GM21526 (cell line): Measurements from ENCODE around the gene DLG2.

Experiments used
- ATAC-seq: cut with Tn5 transposase; IDR thresholded peaks from one replicate; pipeline ENCODE4 v1.9.1; 2021; ENCODE audit warnings: moderate library complexity; ENCODE audit not compliant: unreplicated experiment, low FRiP score

Gene DLG2

DNA sequence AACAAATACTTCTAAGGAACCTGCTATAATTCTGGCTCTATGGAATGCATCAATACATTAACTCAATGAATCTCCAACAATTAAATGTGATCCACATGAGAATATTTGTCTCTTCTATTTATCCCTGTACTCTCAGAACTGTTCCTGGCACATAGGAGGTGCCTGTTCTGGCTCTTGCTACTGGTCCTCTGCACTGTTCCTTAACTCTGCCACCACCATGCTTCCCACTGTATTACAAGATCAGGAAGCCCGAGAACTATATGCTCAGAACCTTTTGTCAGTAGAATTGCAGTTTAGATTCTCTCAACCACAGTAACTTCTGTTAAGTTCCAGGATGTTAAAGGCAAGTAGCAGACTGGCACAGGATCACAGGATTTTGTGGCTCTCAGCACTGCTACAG, 1964.7 kb downstream of the DLG2 start:
- no peak for ATAC-seq

GRCh38 chr11:83661491-83662350, 1965.4 kb downstream of the DLG2 start:
- no peak for ATAC-seq

DNA sequence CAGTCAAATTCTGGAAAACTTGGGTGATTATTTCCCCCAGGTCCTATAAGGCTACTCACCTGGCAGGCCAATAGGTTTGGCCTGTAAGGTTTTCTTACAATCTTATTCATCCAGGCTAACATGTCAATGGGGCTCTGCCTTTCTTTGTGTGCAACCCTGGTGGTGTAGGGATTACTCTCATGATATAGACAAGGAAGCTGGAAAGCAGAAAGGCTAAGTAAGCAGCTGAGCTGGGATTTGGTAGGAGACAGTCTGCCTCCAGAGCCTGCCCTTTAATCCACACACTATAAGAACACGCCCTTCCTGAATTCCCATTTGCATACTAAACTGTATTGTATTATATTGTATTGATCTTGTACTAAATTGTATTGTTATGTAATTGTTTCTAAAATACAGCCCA, 1967.7 kb downstream of the DLG2 start:
- ATAC-seq: no peak

GRCh38 chr11:83656796-83657330, 1970.3 kb downstream of the DLG2 start:
- no peak for ATAC-seq

- no peak for ATAC-seq
Observed at GRCh38 chr11:83655976-83656375, 1971.2 kb downstream of the DLG2 start.

DNA sequence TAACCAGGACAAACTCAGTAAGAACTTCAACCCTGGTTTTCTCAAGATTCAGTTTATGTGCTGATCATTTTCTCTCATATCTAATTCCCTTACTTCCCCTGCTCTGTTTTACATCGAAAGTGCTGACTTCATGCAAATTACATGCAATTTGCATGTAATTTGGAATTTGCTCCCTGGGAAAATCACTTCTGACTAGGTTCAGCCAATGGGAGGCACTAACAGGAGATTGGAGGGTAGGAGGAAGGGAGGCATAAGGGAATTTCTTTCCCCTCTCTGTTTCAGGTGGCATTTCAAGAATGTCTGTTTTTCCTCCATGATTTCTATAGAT, 1977.7 kb downstream of the DLG2 start:
- no peak for ATAC-seq

DNA sequence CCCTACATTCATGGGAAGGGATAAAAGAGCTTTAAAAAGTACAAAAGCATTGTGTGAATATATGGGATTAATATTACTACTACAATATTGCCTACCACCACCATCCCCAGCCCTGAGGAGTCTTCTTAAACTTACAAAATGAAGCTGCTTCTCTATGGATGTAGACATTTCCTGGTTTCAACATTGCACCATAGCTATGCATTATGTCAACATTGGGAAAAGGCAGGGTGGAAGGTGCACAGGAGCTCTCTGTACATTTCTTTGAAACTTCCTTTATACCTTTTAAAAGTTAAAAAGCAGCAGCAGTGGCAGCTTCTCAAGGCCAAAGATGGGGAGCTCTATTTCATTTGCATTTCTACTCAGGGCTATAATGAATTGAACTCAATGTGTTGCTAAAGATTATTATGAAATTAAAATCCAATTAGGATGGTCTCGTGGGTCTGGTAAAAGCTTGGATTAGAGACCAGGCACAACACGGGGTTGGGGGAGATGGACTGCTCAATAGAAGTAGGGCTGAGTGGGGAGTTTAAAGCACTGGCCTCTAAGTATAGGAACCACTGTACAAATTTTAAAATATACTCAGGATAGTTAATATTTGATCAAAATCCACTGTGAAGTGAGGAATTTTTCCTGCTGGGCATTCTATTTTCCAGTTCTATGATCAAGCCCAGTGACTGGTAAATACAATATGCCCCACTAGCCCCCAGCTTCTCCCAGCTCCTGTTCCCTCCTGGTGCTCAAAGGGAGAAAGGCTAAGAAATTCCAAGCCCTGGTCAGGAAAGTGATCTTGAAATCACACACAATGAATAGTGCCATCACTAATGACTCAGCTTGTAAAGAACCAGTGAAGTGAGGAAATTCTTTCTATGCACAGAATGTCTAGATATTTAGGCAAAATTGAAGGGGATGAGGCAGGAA, 1978.3 kb downstream of the DLG2 start:
- ATAC-seq: no peak

DNA sequence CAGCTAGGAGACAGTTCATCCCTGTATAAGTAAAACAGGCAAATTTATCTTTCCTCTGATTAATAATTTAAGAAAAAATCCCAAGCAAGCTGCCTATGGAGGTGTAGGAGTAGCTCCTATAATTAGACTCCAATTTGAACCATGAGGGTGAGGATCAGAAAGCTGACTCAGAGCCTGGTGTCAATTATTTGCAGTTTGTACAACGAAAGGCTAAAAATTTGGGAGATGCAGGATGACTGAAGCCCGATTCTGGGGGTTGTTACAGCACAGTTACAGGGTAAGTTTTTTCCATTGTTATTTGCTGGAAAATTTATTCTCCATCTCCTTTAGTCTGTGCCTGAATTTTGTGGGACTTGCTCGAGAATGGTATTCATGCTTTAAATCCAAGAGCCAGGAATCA, 1981.6 kb downstream of the DLG2 start:
- ATAC-seq: no peak

DNA sequence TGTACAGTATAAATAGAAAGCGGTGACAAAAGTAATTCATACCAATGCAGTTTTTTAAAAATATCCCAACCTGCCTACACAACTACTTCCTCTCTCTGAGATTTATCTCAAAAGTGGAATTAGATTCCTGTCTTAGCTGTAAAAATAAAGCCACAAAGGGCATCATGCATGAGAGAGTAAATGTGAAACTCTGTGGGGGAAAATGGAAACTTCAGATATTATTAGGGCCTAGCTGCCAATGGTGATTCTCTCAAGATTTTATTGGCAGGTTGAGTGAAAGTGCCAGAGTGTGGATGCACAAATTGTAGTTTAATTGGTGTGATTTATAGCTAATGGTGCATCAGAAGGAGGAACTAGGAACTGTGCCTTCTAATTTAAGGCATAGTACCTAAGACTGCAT, 1984.0 kb downstream of the DLG2 start:
- no peak for ATAC-seq

GRCh38 chr11:83642500-83642899, 1984.6 kb downstream of the DLG2 start:
- no peak for ATAC-seq

GRCh38 chr11:83641511-83641910, 1985.6 kb downstream of the DLG2 start:
- ATAC-seq: no peak

GRCh38 chr11:83639995-83640758, 1987.0 kb downstream of the DLG2 start:
- ATAC-seq: no peak

- no peak for ATAC-seq
Observed at GRCh38 chr11:83635166-83635565, 1992.0 kb downstream of the DLG2 start.

- ATAC-seq: no peak
Observed at GRCh38 chr11:83630211-83630610, 1996.9 kb downstream of the DLG2 start.

- ATAC-seq: no peak
Observed at GRCh38 chr11:83629775-83630174, 1997.4 kb downstream of the DLG2 start.

- ATAC-seq: no peak
Observed at GRCh38 chr11:83628622-83629355, 1998.4 kb downstream of the DLG2 start.

- ATAC-seq: no peak
Observed at GRCh38 chr11:83625336-83625735, 2001.8 kb downstream of the DLG2 start.

GRCh38 chr11:83617671-83618070, 2009.5 kb downstream of the DLG2 start:
- ATAC-seq: no peak

DNA sequence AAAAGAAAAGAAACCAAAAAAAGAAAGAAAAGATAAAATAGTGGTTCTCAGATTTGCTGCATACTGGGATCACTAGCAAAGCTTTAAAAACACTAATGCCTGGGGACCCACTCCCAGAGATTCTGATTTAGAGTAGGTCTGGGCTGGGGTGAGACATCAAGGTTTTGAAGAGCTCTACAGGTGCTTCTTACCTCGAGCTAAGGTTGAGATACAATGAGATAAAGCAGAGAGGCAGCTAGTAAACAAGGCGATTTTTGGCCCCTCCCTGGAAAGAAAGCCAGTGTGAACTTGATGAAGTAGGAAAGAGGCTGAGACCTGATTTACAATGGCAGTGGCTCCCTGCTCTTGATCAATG, 2013.4 kb downstream of the DLG2 start:
- ATAC-seq: peak; percentile 42
